WTC11 (cell line): ENCODE results near the gene KCNT1. TPM values are rescaled to one million over a fixed set of nuclear protein-coding genes. Genes with fewer than 3 reads are reported as not detected.
A peak's percentile ranks its signal among the peaks of the same experiment; 100 is the strongest.

ENCODE experiments used
- ATAC-seq: fragments of 200-7000 bp; cut with Tn5 transposase; 2 replicates; pipeline ENCODE4 v1.10.0; 2021; ENCODE audit warnings: mild to moderate bottlenecking, moderate library complexity
- CTCF ChIA-PET: fragments of 300-600 bp; sonication (Branson Sonifier 250); formaldehyde crosslinking; loops from one replicate; lab custom pipeline; 2021; ENCODE audit warnings: antibody characterized with exemption; lab: Charles Lee
- POLR2A ChIA-PET: fragments of 350-600 bp; sonication (Branson Sonifier 250); formaldehyde crosslinking; loops from one replicate; lab custom pipeline; 2021; ENCODE audit warnings: antibody characterized with exemption; lab: Charles Lee
- DNase-seq: peaks from one replicate; pipeline ENCODE4 v3.0.0; 2021; ENCODE audit warnings: low spot score
- H3K27ac Mint-ChIP-seq: 2 replicates; pipeline ENCODE4 v1.8.0; 2021; ENCODE audit warnings: mixed read lengths
- H3K27me3 Mint-ChIP-seq: 2 replicates; pipeline ENCODE4 v1.8.0; 2021; ENCODE audit warnings: low read depth, mild to moderate bottlenecking, moderate library complexity, mixed read lengths
- H3K36me3 Mint-ChIP-seq: 2 replicates; pipeline ENCODE4 v1.8.0; 2021; ENCODE audit warnings: mixed read lengths
- H3K4me1 Mint-ChIP-seq: 2 replicates; pipeline ENCODE4 v1.8.0; 2022; ENCODE audit warnings: mixed read lengths
- H3K4me3 Mint-ChIP-seq: 2 replicates; pipeline ENCODE4 v1.8.0; 2021; ENCODE audit warnings: mild to moderate bottlenecking, moderate library complexity, mixed read lengths
- H3K9me3 Mint-ChIP-seq: 2 replicates; pipeline ENCODE4 v1.8.0; 2021; ENCODE audit warnings: mixed read lengths
- ATF1 ChIP-seq: sonication (generic); formaldehyde crosslinking; IDR thresholded peaks from 2 replicates; pipeline ENCODE4 v1.8.1; 2023; ENCODE audit warnings: mild to moderate bottlenecking, moderate library complexity, missing genetic modification reagents
- ATF6 ChIP-seq: sonication (generic); formaldehyde crosslinking; IDR thresholded peaks from 2 replicates; pipeline ENCODE4 v1.8.1; 2023; ENCODE audit warnings: mild to moderate bottlenecking, missing genetic modification reagents
- CDX4 ChIP-seq: fragments of 250-450 bp; sonication (Bioruptor Pico); IDR thresholded peaks from 2 replicates; pipeline ENCODE4 v1.9.0; 2021; ENCODE audit warnings: moderate library complexity, mild to moderate bottlenecking, inconsistent platforms, borderline replicate concordance
- E2F5 ChIP-seq: sonication (generic); formaldehyde crosslinking; IDR thresholded peaks from 2 replicates; pipeline ENCODE4 v1.8.1; 2022; ENCODE audit warnings: mild to moderate bottlenecking, moderate library complexity, missing genetic modification reagents
- FOXK1 ChIP-seq: sonication (generic); formaldehyde crosslinking; IDR thresholded peaks from 2 replicates; pipeline ENCODE4 v1.8.0; 2022; ENCODE audit warnings: mild to moderate bottlenecking, moderate library complexity, missing genetic modification reagents
- SOX15 ChIP-seq: fragments of 250-450 bp; sonication (Bioruptor Pico); IDR thresholded peaks from 2 replicates; pipeline ENCODE4 v1.9.0; 2021; ENCODE audit warnings: mild to moderate bottlenecking
- TEAD4 ChIP-seq: sonication (generic); formaldehyde crosslinking; IDR thresholded peaks from 2 replicates; pipeline ENCODE4 v1.8.0; 2022; ENCODE audit warnings: mild to moderate bottlenecking, missing genetic modification reagents
- ZNF263 ChIP-seq: sonication (generic); formaldehyde crosslinking; IDR thresholded peaks from 2 replicates; pipeline ENCODE4 v1.8.1; 2022; ENCODE audit warnings: low read depth, mild to moderate bottlenecking, moderate library complexity, missing genetic modification reagents
- ZNF671 ChIP-seq: fragments of 250-450 bp; sonication (Bioruptor Pico); IDR thresholded peaks from 2 replicates; pipeline ENCODE4 v1.8.0; 2021; ENCODE audit warnings: mild to moderate bottlenecking
- total RNA-seq: library from RNA; stranded (reverse); gene quantifications from 3 replicates; pipeline ENCODE4 v1.2.3, GENCODE V29; 2021
- TF ChIP-seq, protein P1 (sequence below): sonication (generic); formaldehyde crosslinking; IDR thresholded peaks from 2 replicates; pipeline ENCODE4 v1.8.0; 2022; ENCODE audit warnings: missing genetic modification reagents
- TF ChIP-seq, protein P2 (sequence below): fragments of 250-450 bp; sonication (Bioruptor Pico); IDR thresholded peaks from 2 replicates; pipeline ENCODE4 v1.9.0; 2021; ENCODE audit warnings: mild to moderate bottlenecking, borderline replicate concordance
- TF ChIP-seq, protein P3 (sequence below): sonication (generic); formaldehyde crosslinking; IDR thresholded peaks from 2 replicates; pipeline ENCODE4 v1.8.1; 2022; ENCODE audit warnings: mild to moderate bottlenecking, missing genetic modification reagents, moderate library complexity, borderline replicate concordance
- TF ChIP-seq, protein P4 (sequence below): fragments of 250-450 bp; sonication (Bioruptor Pico); IDR thresholded peaks from 2 replicates; pipeline ENCODE4 v1.9.0; 2021; ENCODE audit warnings: mild to moderate bottlenecking
- TF ChIP-seq, protein P5 (sequence below): fragments of 200-600 bp; IDR thresholded peaks from 2 replicates; pipeline ENCODE4 v1.8.0; 2022; ENCODE audit warnings: antibody characterized with exemption

The KCNT1 gene
- total RNA-seq, 1 experiment from 2014 or later = 0.13 TPM

GRCh38 chr9:135768516-135769218, 66.7 kb downstream of the KCNT1 start:
- Mint-ChIP-seq H3K9me3 (peaks cover 8% of the 10 kb centered on the region; the same call in 1 of the 2 replicates), H3K36me3 (no peaks in the 10 kb centered on the region), H3K4me1 (no peaks in the 10 kb centered on the region), H3K27ac (peak overlapping the region; percentile 21; the same call in 1 of the 2 replicates), H3K27me3 (no peaks in the 10 kb centered on the region), H3K4me3 (no peak overlapping the region)
- no peak for DNase-seq
- ATAC-seq = no peak
- TF ChIP-seq, protein P1, sequence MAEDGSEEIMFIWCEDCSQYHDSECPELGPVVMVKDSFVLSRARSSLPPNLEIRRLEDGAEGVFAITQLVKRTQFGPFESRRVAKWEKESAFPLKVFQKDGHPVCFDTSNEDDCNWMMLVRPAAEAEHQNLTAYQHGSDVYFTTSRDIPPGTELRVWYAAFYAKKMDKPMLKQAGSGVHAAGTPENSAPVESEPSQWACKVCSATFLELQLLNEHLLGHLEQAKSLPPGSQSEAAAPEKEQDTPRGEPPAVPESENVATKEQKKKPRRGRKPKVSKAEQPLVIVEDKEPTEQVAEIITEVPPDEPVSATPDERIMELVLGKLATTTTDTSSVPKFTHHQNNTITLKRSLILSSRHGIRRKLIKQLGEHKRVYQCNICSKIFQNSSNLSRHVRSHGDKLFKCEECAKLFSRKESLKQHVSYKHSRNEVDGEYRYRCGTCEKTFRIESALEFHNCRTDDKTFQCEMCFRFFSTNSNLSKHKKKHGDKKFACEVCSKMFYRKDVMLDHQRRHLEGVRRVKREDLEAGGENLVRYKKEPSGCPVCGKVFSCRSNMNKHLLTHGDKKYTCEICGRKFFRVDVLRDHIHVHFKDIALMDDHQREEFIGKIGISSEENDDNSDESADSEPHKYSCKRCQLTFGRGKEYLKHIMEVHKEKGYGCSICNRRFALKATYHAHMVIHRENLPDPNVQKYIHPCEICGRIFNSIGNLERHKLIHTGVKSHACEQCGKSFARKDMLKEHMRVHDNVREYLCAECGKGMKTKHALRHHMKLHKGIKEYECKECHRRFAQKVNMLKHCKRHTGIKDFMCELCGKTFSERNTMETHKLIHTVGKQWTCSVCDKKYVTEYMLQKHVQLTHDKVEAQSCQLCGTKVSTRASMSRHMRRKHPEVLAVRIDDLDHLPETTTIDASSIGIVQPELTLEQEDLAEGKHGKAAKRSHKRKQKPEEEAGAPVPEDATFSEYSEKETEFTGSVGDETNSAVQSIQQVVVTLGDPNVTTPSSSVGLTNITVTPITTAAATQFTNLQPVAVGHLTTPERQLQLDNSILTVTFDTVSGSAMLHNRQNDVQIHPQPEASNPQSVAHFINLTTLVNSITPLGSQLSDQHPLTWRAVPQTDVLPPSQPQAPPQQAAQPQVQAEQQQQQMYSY (CRISPR knock-in tag) = 0 out of 2 replicates have a peak, but pooled peaks have one; percentile 7
- no peak for TF ChIP-seq ATF6 (CRISPR knock-in tag)
- CTCF ChIA-PET = no interaction called here
- POLR2A ChIA-PET = no interaction called here

GRCh38 chr9:135769489-135770202, 67.7 kb downstream of the KCNT1 start:
- peaks cover 8% of the 10 kb centered on the region; the same call in 1 of the 2 replicates for H3K9me3 Mint-ChIP-seq
- no peaks in the 10 kb centered on the region for H3K27me3 Mint-ChIP-seq
- peak overlapping the region; percentile 21; the same call in 1 of the 2 replicates for H3K27ac Mint-ChIP-seq
- H3K4me3 Mint-ChIP-seq = no peak overlapping the region
- H3K36me3 Mint-ChIP-seq = no peaks in the 10 kb centered on the region
- H3K4me1 Mint-ChIP-seq = no peaks in the 10 kb centered on the region
- ATAC-seq (no peak), DNase-seq (no peak)
- POLR2A ChIA-PET = no interaction called here
- CTCF ChIA-PET = no interaction called here
- no peak for TF ChIP-seq ATF1 (CRISPR knock-in tag)
- TF ChIP-seq E2F5 = no peak
- no peak for TF ChIP-seq SOX15 (CRISPR knock-in tag)
- TF ChIP-seq, protein P2, sequence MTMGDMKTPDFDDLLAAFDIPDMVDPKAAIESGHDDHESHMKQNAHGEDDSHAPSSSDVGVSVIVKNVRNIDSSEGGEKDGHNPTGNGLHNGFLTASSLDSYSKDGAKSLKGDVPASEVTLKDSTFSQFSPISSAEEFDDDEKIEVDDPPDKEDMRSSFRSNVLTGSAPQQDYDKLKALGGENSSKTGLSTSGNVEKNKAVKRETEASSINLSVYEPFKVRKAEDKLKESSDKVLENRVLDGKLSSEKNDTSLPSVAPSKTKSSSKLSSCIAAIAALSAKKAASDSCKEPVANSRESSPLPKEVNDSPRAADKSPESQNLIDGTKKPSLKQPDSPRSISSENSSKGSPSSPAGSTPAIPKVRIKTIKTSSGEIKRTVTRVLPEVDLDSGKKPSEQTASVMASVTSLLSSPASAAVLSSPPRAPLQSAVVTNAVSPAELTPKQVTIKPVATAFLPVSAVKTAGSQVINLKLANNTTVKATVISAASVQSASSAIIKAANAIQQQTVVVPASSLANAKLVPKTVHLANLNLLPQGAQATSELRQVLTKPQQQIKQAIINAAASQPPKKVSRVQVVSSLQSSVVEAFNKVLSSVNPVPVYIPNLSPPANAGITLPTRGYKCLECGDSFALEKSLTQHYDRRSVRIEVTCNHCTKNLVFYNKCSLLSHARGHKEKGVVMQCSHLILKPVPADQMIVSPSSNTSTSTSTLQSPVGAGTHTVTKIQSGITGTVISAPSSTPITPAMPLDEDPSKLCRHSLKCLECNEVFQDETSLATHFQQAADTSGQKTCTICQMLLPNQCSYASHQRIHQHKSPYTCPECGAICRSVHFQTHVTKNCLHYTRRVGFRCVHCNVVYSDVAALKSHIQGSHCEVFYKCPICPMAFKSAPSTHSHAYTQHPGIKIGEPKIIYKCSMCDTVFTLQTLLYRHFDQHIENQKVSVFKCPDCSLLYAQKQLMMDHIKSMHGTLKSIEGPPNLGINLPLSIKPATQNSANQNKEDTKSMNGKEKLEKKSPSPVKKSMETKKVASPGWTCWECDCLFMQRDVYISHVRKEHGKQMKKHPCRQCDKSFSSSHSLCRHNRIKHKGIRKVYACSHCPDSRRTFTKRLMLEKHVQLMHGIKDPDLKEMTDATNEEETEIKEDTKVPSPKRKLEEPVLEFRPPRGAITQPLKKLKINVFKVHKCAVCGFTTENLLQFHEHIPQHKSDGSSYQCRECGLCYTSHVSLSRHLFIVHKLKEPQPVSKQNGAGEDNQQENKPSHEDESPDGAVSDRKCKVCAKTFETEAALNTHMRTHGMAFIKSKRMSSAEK (CRISPR knock-in tag) = no peak
- TF ChIP-seq, protein P3, sequence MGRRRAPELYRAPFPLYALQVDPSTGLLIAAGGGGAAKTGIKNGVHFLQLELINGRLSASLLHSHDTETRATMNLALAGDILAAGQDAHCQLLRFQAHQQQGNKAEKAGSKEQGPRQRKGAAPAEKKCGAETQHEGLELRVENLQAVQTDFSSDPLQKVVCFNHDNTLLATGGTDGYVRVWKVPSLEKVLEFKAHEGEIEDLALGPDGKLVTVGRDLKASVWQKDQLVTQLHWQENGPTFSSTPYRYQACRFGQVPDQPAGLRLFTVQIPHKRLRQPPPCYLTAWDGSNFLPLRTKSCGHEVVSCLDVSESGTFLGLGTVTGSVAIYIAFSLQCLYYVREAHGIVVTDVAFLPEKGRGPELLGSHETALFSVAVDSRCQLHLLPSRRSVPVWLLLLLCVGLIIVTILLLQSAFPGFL (CRISPR knock-in tag) = no peak
- TF ChIP-seq, protein P4, sequence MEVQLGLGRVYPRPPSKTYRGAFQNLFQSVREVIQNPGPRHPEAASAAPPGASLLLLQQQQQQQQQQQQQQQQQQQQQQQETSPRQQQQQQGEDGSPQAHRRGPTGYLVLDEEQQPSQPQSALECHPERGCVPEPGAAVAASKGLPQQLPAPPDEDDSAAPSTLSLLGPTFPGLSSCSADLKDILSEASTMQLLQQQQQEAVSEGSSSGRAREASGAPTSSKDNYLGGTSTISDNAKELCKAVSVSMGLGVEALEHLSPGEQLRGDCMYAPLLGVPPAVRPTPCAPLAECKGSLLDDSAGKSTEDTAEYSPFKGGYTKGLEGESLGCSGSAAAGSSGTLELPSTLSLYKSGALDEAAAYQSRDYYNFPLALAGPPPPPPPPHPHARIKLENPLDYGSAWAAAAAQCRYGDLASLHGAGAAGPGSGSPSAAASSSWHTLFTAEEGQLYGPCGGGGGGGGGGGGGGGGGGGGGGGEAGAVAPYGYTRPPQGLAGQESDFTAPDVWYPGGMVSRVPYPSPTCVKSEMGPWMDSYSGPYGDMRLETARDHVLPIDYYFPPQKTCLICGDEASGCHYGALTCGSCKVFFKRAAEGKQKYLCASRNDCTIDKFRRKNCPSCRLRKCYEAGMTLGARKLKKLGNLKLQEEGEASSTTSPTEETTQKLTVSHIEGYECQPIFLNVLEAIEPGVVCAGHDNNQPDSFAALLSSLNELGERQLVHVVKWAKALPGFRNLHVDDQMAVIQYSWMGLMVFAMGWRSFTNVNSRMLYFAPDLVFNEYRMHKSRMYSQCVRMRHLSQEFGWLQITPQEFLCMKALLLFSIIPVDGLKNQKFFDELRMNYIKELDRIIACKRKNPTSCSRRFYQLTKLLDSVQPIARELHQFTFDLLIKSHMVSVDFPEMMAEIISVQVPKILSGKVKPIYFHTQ (CRISPR knock-in tag) = no peak
- no peak for TF ChIP-seq ZNF671 (CRISPR knock-in tag)
- TF ChIP-seq TEAD4 (CRISPR knock-in tag) = no peak
- no peak for TF ChIP-seq ZNF263 (CRISPR knock-in tag)
- TF ChIP-seq CDX4 (CRISPR knock-in tag) = no peak
- no peak for TF ChIP-seq FOXK1 (CRISPR knock-in tag)
- TF ChIP-seq, protein P5, sequence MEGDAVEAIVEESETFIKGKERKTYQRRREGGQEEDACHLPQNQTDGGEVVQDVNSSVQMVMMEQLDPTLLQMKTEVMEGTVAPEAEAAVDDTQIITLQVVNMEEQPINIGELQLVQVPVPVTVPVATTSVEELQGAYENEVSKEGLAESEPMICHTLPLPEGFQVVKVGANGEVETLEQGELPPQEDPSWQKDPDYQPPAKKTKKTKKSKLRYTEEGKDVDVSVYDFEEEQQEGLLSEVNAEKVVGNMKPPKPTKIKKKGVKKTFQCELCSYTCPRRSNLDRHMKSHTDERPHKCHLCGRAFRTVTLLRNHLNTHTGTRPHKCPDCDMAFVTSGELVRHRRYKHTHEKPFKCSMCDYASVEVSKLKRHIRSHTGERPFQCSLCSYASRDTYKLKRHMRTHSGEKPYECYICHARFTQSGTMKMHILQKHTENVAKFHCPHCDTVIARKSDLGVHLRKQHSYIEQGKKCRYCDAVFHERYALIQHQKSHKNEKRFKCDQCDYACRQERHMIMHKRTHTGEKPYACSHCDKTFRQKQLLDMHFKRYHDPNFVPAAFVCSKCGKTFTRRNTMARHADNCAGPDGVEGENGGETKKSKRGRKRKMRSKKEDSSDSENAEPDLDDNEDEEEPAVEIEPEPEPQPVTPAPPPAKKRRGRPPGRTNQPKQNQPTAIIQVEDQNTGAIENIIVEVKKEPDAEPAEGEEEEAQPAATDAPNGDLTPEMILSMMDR = no peak
